Measurements from ENCODE around the gene CNTF. TPM values are rescaled to one million over a fixed set of nuclear protein-coding genes. Genes with fewer than 3 reads are reported as not detected.
A peak's percentile ranks its signal among the peaks of the same experiment; 100 is the strongest.

The CNTF gene
- total RNA-seq, 2 donors from 2014 or later = 1.2 to 1.5 TPM

DNA sequence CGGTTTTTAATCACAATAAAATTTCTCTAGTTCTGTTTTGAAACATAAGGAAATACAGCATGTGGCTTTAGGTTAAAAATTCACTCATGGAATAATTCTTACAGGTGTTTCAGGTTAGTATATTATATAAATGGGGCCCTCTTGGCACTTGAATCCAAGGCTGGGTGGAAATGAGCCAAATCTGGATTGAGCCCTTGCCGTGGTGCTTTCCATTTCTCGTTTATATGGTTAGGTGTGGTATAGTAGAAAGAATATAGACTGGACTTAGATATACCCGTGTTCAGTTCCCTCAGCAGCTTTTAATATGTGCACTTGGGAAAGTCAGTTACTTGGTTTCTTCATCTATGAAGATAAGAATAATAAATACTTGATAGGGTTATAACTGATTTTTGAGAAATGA is 27.6 kb upstream of the CNTF start:
- DNase-seq = no peak
- intact Hi-C loops (cut with DNase I) = no loop called here
- ATAC-seq = no peak

- no peak for ATAC-seq
- intact Hi-C loops (cut with DNase I) = no loop called here
- no peak for DNase-seq
These were observed 25.8 kb upstream of the CNTF start for GRCh38 chr11:58596621-58597020.

GRCh38 chr11:58597486-58598144 is 24.9 kb upstream of the CNTF start:
- intact Hi-C loops (cut with DNase I) = no loop called here
- DNase-seq (no peak), ATAC-seq (no peak)

DNA sequence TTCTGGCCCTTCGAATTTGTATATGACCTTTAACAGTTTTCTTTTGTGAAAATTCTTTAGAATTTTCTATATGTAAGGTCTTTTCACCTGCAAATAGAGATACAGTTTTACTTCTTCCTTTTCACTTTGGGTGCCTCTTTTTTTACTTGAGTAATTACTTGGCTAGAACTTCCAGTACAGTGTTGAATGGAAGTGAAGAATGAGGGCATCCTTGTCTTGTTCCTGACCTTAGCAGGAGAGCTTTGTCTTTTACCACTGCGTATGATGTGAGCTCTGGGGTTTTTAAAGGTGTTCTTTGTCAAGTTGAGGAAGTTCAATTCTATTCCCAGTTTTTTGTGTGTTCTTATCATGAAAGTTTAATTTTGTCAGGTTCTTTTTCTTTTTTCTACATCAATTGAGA is 22.0 kb upstream of the CNTF start:
- ATAC-seq (no peak), DNase-seq (no peak)
- intact Hi-C loops (cut with DNase I) = no loop called here

DNA sequence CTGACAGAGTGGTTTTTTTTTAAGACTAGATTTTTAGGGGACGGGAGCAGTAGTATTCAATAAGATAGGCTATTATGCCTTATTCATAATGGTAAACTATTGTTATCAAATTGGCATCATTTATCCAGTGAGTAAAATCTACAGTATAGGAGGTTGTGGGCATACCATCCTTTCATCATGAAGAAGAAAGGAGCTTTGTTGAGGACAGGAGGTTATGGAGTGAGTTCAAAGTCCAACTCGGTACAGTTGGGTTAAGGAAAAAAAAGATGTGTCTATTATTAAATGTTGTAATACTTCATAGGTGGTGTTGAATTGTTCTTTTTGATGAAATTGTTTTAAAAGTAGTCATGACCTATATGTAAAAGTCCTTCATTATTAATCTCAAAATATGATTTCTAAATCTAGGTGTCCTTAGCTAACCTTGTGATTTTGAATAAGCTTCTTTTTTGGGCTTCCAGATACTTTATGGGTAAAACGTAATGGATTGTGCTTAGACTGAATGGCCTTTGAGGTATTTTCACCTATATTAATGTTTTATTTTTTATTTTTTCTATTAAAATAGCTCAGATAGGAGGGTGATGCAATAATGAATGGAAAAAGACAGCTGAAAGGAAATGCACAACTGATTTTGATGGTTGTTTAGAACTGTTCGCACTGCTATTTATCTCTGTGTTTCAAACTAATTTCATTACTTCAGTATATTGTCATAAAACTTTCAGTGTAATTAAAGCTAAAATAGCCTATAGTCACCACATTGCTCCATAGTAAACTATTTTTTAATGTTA is 15.3 kb upstream of the CNTF start:
- ATAC-seq (no peak), DNase-seq (no peak)
- intact Hi-C loops (cut with DNase I) = no loop called here

GRCh38 chr11:58608331-58608730 is 14.1 kb upstream of the CNTF start:
- no peak for ATAC-seq
- intact Hi-C loops (cut with DNase I) = no loop called here
- no peak for DNase-seq

DNA sequence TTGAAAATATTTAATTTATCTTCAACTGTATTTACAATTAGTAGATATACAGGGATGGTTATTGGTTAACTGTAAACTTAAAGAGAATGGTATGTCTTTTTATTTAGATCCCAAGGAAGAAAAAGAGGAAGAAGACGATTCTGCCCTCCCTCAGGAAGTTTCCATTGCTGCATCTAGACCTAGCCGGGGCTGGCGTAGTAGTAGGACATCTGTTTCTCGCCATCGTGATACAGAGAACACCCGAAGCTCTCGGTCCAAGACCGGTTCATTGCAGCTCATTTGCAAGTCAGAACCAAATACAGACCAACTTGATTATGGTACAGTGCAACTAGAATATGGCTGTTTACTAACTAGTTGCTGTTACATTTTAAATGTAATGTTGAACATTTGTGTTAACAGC is 12.7 kb upstream of the CNTF start:
- ATAC-seq = no peak
- intact Hi-C loops (cut with DNase I) = no loop called here

DNA sequence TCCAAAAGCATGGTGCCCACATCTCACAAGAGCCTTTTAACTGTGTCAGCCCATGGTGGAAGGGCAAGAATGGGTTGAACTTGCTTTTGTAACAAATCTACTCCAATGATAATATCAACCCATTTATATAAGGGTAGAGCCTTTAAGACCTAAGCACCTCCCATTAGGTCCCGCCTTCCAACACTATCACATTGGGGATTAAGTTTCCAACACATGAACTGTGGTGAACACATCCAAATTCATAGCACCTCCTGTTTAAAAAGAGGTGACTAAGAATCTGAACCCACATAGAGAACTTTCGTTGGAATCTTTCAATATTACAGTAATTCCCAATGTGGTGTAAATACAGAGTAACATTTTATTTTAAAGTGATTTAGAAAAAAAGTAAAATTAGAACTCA is 9.2 kb upstream of the CNTF start:
- ATAC-seq (no peak), DNase-seq (no peak)
- intact Hi-C loops (cut with DNase I) = no loop called here

More for the DNA sequence above, 12.7 kb upstream of the CNTF start:
- DNase-seq = no peak

- intact Hi-C loops (cut with DNase I) = loop anchor here in 1 of 2 donors (5.0 kb wide), 1 partner anchor 33 kb away; no protein-coding TSS in a partner anchor
- DNase-seq (no peak), ATAC-seq (no peak)
These were observed 6.9 kb upstream of the CNTF start for GRCh38 chr11:58615559-58615958.

- ATAC-seq = peak; percentile 67 to 95
- DNase-seq = peak; percentile 41
- intact Hi-C loops (cut with DNase I) = loop anchor here in 1 of 2 donors (5.0 kb wide), 1 partner anchor 34 kb away; no protein-coding TSS in a partner anchor
These were observed 5.9 kb upstream of the CNTF start for GRCh38 chr11:58616594-58616993.

GRCh38 chr11:58617976-58618557 is 4.4 kb upstream of the CNTF start:
- no peak for DNase-seq
- intact Hi-C loops (cut with DNase I) = loop anchor here in 1 of 2 donors (5.0 kb wide), 1 partner anchor 36 kb away; no protein-coding TSS in a partner anchor
- peak; percentile 30 to 64 for ATAC-seq

DNA sequence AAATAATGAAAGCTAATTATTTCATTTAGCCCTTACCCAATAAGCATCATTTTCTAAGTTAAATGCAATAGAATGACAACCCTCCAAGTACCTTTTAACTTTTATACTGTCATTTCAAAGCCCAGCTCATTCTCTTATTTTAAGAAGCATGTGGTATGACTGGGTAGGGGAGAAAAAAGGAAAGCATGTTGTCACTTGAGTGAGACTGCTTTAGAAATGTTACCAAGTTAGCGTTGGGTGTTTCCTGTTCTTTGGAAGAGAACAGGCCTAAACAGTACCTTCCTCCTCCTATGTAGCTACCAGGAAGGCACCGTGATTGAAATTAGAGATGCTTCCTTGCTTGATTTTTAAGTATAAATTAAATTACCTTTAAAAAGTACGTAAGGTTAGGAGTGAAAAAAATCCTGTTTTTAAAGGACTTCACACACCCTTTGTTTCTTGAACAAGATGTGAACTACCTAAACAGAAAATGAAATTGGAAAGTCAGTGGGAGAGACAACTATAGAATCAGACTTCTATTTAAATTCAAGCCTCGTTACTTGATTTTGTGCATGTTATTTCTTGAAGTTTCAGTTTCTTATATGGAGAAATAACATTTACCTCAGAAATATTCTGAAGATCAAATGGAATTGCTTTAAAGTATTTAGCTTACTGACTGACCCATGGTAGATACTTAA is 741 bp upstream of the CNTF start:
- DNase-seq = no peak
- ATAC-seq = no peak
- intact Hi-C loops (cut with DNase I) = loop anchor here in 1 of 2 donors (10.0 kb wide), 1 partner anchor 47 kb away; the partner anchor contains the start of genes LPXN and ZFP91

- intact Hi-C loops (cut with DNase I) = loop anchor here in 1 of 2 donors (10.0 kb wide), 1 partner anchor 50 kb away; the partner anchor contains the start of genes LPXN and ZFP91
- ATAC-seq = no peak
- DNase-seq = no peak
These were observed 2.6 kb downstream of the CNTF start for GRCh38 chr11:58625086-58625485.

- intact Hi-C loops (cut with DNase I) = loop anchor here in 1 of 2 donors (10.0 kb wide), 1 partner anchor 51 kb away; the partner anchor contains the start of genes LPXN and ZFP91
- no peak for DNase-seq
- no peak for ATAC-seq
These were observed 3.5 kb downstream of the CNTF start for GRCh38 chr11:58625826-58626460.

GRCh38 chr11:58626934-58627483 is 4.5 kb downstream of the CNTF start:
- no peak for ATAC-seq
- no peak for DNase-seq
- intact Hi-C loops (cut with DNase I) = loop anchor here in 1 of 2 donors (10.0 kb wide), 1 partner anchor 52 kb away; the partner anchor contains the start of genes LPXN and ZFP91

- ATAC-seq (peak; percentile 62 to 71), DNase-seq (no peak)
- intact Hi-C loops (cut with DNase I) = loop anchor here in 1 of 2 donors (10.0 kb wide), 1 partner anchor 54 kb away; the partner anchor contains the start of genes LPXN and ZFP91
These were observed 6.0 kb downstream of the CNTF start for GRCh38 chr11:58628446-58628845.

- intact Hi-C loops (cut with DNase I) = loop anchor here (2.0 to 10.0 kb wide), 2 partner anchors 55 to 61 kb away; partner anchors contain the start of genes LPXN (in 1 of the 2) and ZFP91 (in 1 of the 2)
- DNase-seq = no peak
- peak; percentile 27 to 38 for ATAC-seq
These were observed 7.4 kb downstream of the CNTF start for GRCh38 chr11:58629857-58630256.

- DNase-seq = no peak
- no peak for ATAC-seq
- intact Hi-C loops (cut with DNase I) = loop anchor here in 1 of 2 donors (2.0 kb wide), 1 partner anchor 63 kb away; no protein-coding TSS in a partner anchor
These were observed 8.9 kb downstream of the CNTF start for GRCh38 chr11:58631378-58631777.

Data from left cardiac atrium (tissue), 4 donors.